Ovary (tissue), 9 donors: ENCODE data around the gene HIVEP3. TPM values are rescaled to one million over a fixed set of nuclear protein-coding genes. Genes with fewer than 3 reads are reported as not detected.

Experiments used
- DNase-seq, 5 donors: peaks; one replicate each; pipeline ENCODE4 v3.0.0-alpha.2; 2019 to 2020
- H3K27ac ChIP-seq, 2 donors: fragments of 200-600 bp; one replicate each; pipeline versions ENCODE4 v1.5.1 to v1.8.0; 2019 to 2022
- H3K27me3 ChIP-seq: fragments of 200-600 bp; one replicate; pipeline ENCODE4 v1.8.0; 2022
- H3K36me3 ChIP-seq: fragments of 200-600 bp; sonication (generic); one replicate; pipeline ENCODE4 v1.5.1; 2019
- H3K4me1 ChIP-seq: one replicate; pipeline ENCODE4 v1.8.1; 2013; ENCODE audit warnings: mild to moderate bottlenecking, moderate library complexity; ENCODE audit not compliant: insufficient read depth
- H3K4me3 ChIP-seq: fragments of 200-600 bp; sonication (generic); one replicate; pipeline ENCODE4 v1.5.1; 2017
- H3K9me3 ChIP-seq, 2 donors: fragments of 200-600 bp in 1 of 2; sonication (generic) in 1 of 2; one replicate each; pipeline versions ENCODE4 v1.5.1 to v1.8.1; 2013 to 2019; ENCODE audit warnings: mild to moderate bottlenecking in 1 of 2, moderate library complexity in 1 of 2
- CTCF ChIP-seq, 3 donors: fragments of 450-650 bp in 2 of 3; fragments of 200-600 bp in 1 of 3; IDR thresholded peaks; one replicate each; pipeline versions ENCODE4 v1.5.1 to v1.8.0; 2016 to 2022; ENCODE audit warnings: antibody characterized with exemption in 3 of 3, mild to moderate bottlenecking in 1 of 3
- EP300 ChIP-seq: sonication (generic); formaldehyde crosslinking; IDR thresholded peaks from one replicate; pipeline ENCODE4 v1.6.1; 2017; ENCODE audit warnings: antibody characterized with exemption
- POLR2A ChIP-seq: fragments of 450-650 bp; IDR thresholded peaks from one replicate; pipeline ENCODE4 v1.6.1; 2017; ENCODE audit warnings: antibody characterized with exemption, mild to moderate bottlenecking, moderate library complexity
- WGBS, 3 donors: extraction: QIAGEN DNeasy Blood & Tissue Kit in 1 of 3; methylation state at CpG; one replicate each; pipeline versions ENCODE4 v1.1.5 to v1.1.7; 2013 to 2017; 5-methylcytosine and 5-hydroxymethylcytosine counted together
- intact Hi-C, 4 donors: fragments of 100-400 bp; cut with DNase I; formaldehyde crosslinking; loops; one replicate each; pipeline versions ENCODE4 v1.11.0 to v1.15.1; 2022 to 2023
- polyA plus RNA-seq, 2 donors: library from polyadenylated mRNA; stranded (reverse); fragments of 200-250 nt in 1 of 2; fragments of 350-450 nt in 1 of 2; fragmentation: Illumina TruSeq in 1 of 2; extraction: RNeasy Lipid Tissue Mini Kit (QIAGEN cat#74804) in 1 of 2; gene quantifications; one replicate each; pipeline ENCODE4 v1.2.3, GENCODE V29; 2013 to 2014
- total RNA-seq, 7 donors: library from RNA; depleted of rRNA in 2 of 7; stranded (reverse); fragments of >200 nt in 2 of 7; fragmentation: NEBNext Ultra II Directional in 3 of 7; extraction: Animal tissue kit (Norgen Biotek cat#: 25700) in 3 of 7; gene quantifications; one replicate each; pipeline versions ENCODE4 v1.1.0 to v1.2.4, GENCODE V29; 2016 to 2023
- donor health status: DM: no; HTN: no; CAD: no; lungs with moderate emphysema.
- donor health status: DM: no; HTN: no; CAD: no.
- donor health status: Bipolar disorder and iron deficiency.
- donor health status: DM: yes; HTN: yes; CAD: no.
- donor health status: DM: no; HTN: no; CAD: no.
- donor health status: DM: yes; HTN: yes; CAD: no.

Gene HIVEP3
- total and polyA plus RNA-seq, 9 donors = 3.0 to 7.5 (median 5.2) TPM

- no peak for DNase-seq
- intact Hi-C loops = no loop called here
- WGBS, 3 donors = 67 to 82% (median 80%) methylated on average over 5 of the region's 5 CpGs
These were observed 176.5 kb downstream of the HIVEP3 start for GRCh38 chr1:41742219-41742618.

DNA sequence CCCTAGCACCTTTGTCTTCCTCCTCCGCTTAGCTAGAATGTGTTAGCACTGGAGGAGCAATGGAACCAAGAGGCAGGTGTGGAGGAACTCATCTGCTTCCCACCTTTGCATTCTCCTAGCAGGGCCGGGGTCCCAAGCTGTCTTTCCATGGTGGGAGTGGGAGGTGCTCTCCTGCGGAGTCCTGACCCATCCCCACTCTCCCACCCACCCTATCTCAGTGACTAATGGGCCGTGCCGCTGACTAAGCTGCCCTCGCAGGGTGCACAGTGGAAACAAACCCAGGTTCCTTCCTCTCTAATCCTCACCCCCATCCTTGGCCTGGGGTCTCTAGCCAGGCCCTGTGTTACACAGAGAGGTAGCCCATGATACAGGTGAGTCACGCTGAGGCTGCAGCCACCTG, 177.5 kb downstream of the HIVEP3 start:
- intact Hi-C loops = no loop called here
- no peaks in the 10 kb centered on the region for H3K9me3 ChIP-seq
- H3K36me3 ChIP-seq = no peaks in the 10 kb centered on the region
- TF ChIP-seq POLR2A (no peak), CTCF (IDR thresholded peaks at IDR 0.05) (no peak), EP300 (no peak)
- no peak overlapping the region for H3K4me3 ChIP-seq
- no peaks in the 10 kb centered on the region for H3K4me1 ChIP-seq
- 52 to 62% (median 56%) methylated on average over 7 of the region's 7 CpGs for WGBS, 3 donors
- H3K27ac ChIP-seq = no peak overlapping the region
- DNase-seq = no peak
- no peaks in the 10 kb centered on the region for H3K27me3 ChIP-seq

More at GRCh38 chr1:41742219-41742618, 176.5 kb downstream of the HIVEP3 start:
- Histone ChIP-seq H3K27me3 (no peaks in the 10 kb centered on the region), H3K36me3 (no peaks in the 10 kb centered on the region), H3K27ac (no peak overlapping the region), H3K4me3 (no peak overlapping the region), H3K9me3 (no peaks in the 10 kb centered on the region), H3K4me1 (no peaks in the 10 kb centered on the region)
- no peak for TF ChIP-seq POLR2A
- no peak for TF ChIP-seq CTCF (IDR thresholded peaks at IDR 0.05)
- TF ChIP-seq EP300 = no peak

DNA sequence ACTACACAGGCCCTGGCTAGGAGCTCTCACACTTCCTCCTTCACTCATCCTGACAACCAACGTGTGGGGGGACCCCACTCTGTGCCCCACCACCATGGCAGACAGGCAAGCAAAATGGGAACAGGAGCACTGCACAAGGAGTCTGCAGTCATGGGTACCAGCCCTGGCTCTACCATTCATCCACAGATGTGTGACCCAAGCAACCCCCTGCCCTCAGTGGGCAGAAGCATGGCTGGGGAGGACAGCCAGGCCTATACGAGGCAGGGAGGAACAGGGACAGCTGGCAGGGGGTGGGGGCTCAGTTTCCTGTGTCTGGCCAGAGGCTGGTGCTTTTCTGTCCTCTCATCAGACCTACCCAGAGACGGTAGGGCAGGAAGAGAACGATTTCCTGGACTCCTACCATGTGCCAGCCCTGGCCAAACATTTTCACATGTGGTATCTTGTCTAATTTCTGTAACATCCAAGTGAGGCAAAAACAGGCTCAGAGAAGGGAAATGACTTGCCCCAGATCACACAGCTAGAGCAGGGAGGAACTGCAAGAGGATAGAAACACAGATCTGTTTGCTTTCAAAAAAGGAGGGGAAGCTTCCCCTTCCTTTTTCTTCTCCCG, 178.0 kb downstream of the HIVEP3 start:
- intact Hi-C loops = no loop called here
- 52 to 62% (median 55%) methylated on average over 5 of the region's 5 CpGs for WGBS, 3 donors
- H3K36me3 ChIP-seq = no peaks in the 10 kb centered on the region
- no peaks in the 10 kb centered on the region for H3K9me3 ChIP-seq
- DNase-seq = no peak
- no peak for TF ChIP-seq CTCF (IDR thresholded peaks at IDR 0.05)
- no peak for TF ChIP-seq POLR2A
- no peaks in the 10 kb centered on the region for H3K27me3 ChIP-seq
- no peak overlapping the region for H3K4me3 ChIP-seq
- no peak overlapping the region for H3K27ac ChIP-seq
- no peaks in the 10 kb centered on the region for H3K4me1 ChIP-seq

DNA sequence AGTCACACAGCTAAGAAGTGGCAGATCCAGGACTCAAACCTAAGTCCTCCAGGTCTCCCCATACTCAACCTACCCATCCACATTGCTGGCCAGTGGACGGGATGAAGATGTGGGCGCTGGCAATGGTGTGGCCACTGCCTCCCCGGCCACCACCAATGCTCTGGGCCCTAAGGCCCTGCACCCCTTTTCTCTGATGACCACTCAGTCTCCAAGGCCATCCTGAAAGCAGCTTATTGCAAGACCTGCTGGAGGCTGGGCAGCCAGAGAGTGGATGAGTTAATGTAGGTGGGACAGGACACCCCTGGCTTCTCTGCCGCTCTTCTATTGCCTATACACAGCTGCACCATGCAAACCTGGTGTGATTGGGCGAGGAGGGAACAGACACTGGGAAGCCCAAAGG, 178.7 kb downstream of the HIVEP3 start:
- Histone ChIP-seq H3K4me3 (no peak overlapping the region), H3K4me1 (no peaks in the 10 kb centered on the region), H3K27me3 (no peaks in the 10 kb centered on the region), H3K9me3 (no peaks in the 10 kb centered on the region), H3K27ac (no peak overlapping the region), H3K36me3 (no peaks in the 10 kb centered on the region)
- TF ChIP-seq POLR2A (no peak), CTCF (IDR thresholded peaks at IDR 0.05) (no peak), EP300 (no peak)
- intact Hi-C loops = no loop called here
- DNase-seq = no peak
- WGBS, 3 donors = 94 to 100% (median 97%) methylated on average over 5 of the region's 5 CpGs
